Measurements from ENCODE around the gene S100A13.

- TF ChIP-seq POLR2A (IDR thresholded peaks at IDR 0.05; ENCODE audit: low read depth, low read length) (no peak), TAF1 (IDR thresholded peaks at IDR 0.05; ENCODE audit: low read depth, low read length) (no peak)
Observed at GRCh38 chr1:153635872-153636271, 8.6 kb upstream of the S100A13 start.

Data from GM12891 (cell line).